Left ventricle myocardium inferior (tissue), 1 donor: ENCODE results near the gene EWSR1. TPM values are rescaled to one million over a fixed set of nuclear protein-coding genes. Genes with fewer than 3 reads are reported as not detected.

Source experiments
- DNase-seq: peaks from one replicate; pipeline ENCODE4 v3.0.0-alpha.2; 2020
- H3K27ac ChIP-seq: fragments of 200-600 bp; replicated peaks from 2 replicates; pipeline ENCODE4 v1.8.0; 2021
- H3K27me3 ChIP-seq: fragments of 200-600 bp; 2 replicates; pipeline ENCODE4 v1.8.0; 2021; ENCODE audit warnings: low read depth
- H3K36me3 ChIP-seq: fragments of 200-600 bp; 2 replicates; pipeline ENCODE4 v1.8.0; 2021
- H3K4me1 ChIP-seq: fragments of 200-600 bp; 2 replicates; pipeline ENCODE4 v1.8.0; 2021
- H3K4me3 ChIP-seq: fragments of 200-600 bp; 2 replicates; pipeline ENCODE4 v1.8.0; 2021; ENCODE audit warnings: mild to moderate bottlenecking, moderate library complexity
- H3K9me3 ChIP-seq: fragments of 200-600 bp; replicated peaks from 2 replicates; pipeline ENCODE4 v1.8.0; 2021
- CTCF ChIP-seq: fragments of 200-600 bp; IDR thresholded peaks from 2 replicates; pipeline ENCODE4 v1.8.0; 2021; ENCODE audit warnings: antibody characterized with exemption, mild to moderate bottlenecking, borderline replicate concordance
- intact Hi-C: fragments of 100-400 bp; cut with micrococcal nuclease; formaldehyde crosslinking; loops from one replicate; pipeline ENCODE4 v1.11.0; 2022
- total RNA-seq: library from RNA; stranded (reverse); fragmentation: NEBNext Ultra II Directional; extraction: Animal tissue kit (Norgen Biotek cat#: 25700); gene quantifications from one replicate; pipeline ENCODE4 v1.2.1, GENCODE V29; 2021
- donor health status: DM: no; HTN: yes; CAD: no; lungs with severe emphysema.

The EWSR1 gene
- total RNA-seq, 1 donor from 2014 or later = 122 TPM

GRCh38 chr22:29265929-29266328 lies 2.1 kb upstream of the EWSR1 start:
- TF ChIP-seq CTCF = no peak
- Histone ChIP-seq H3K9me3 (no peaks in the 10 kb centered on the region), H3K27ac (peak overlapping the region; percentile 100), H3K4me1 (peaks cover 53% of the 10 kb centered on the region), H3K36me3 (peaks cover 21% of the 10 kb centered on the region), H3K4me3 (peak overlapping the region; percentile 95), H3K27me3 (no peaks in the 10 kb centered on the region)
- DNase-seq = no peak
- intact Hi-C loops = no loop called here

GRCh38 chr22:29266564-29267461 lies 1.3 kb upstream of the EWSR1 start:
- H3K27ac ChIP-seq = peak overlapping the region; percentile 100
- intact Hi-C loops = no loop called here
- no peak for TF ChIP-seq CTCF
- no peak for DNase-seq
- no peaks in the 10 kb centered on the region for H3K27me3 ChIP-seq
- H3K9me3 ChIP-seq = no peaks in the 10 kb centered on the region
- H3K4me1 ChIP-seq = peaks cover 62% of the 10 kb centered on the region
- H3K36me3 ChIP-seq = peaks cover 24% of the 10 kb centered on the region
- H3K4me3 ChIP-seq = peak overlapping the region; percentile 95

- Histone ChIP-seq H3K4me1 (peaks cover 68% of the 10 kb centered on the region), H3K9me3 (no peaks in the 10 kb centered on the region), H3K4me3 (peak overlapping the region; percentile 95), H3K27me3 (no peaks in the 10 kb centered on the region), H3K36me3 (peaks cover 24% of the 10 kb centered on the region), H3K27ac (peak overlapping the region; percentile 100)
- DNase-seq = no peak
- intact Hi-C loops = no loop called here
- no peak for TF ChIP-seq CTCF
These were observed 608 bp upstream of the EWSR1 start for GRCh38 chr22:29267462-29267857.

DNA sequence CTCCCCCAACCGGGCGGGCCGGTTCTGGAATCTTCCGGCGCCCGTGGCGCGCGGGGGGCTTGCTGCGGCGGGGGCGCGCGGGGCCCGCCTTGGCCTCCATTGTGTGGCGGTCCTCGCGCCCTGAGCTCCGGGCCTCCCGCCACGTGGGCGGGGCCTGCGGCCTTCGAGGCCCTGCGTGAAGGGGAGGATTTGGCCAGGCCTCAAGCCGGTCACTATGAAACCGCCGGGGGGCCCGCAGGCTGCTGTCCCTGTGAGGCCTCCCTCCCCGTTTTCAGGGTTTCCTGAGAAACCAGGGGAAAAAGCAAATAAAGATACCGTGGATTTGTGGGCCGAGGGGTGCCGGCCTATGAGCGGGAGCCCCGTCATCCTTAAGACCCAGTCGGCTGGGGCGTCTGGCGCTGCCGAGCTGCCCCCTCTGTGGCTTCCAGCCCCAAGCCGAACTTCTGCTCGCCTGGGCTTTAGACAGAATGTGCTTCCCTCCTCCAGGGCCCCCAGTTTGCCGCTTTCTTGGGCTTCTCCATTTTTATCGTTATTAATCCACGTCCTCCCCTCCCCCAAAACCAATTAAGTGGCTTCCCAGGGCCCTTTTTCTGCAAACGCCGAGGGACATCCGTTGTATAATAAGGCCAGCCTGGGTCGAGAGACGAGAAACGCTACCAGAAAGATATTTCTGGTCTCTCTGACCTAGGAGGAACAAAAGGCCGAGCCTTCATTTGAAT lies 602 bp downstream of the EWSR1 start:
- Histone ChIP-seq H3K36me3 (peaks cover 36% of the 10 kb centered on the region), H3K4me1 (peaks cover 80% of the 10 kb centered on the region)
- intact Hi-C loops = no loop called here

More for the DNA sequence above, 602 bp downstream of the EWSR1 start:
- DNase-seq = peak; percentile 74
- Histone ChIP-seq H3K9me3 (no peaks in the 10 kb centered on the region), H3K27me3 (no peaks in the 10 kb centered on the region), H3K27ac (peak overlapping the region; percentile 100), H3K4me3 (peak overlapping the region; percentile 95)
- TF ChIP-seq CTCF = no peak
